Memory B cell (primary cell): ENCODE results near the gene GLIS1.

Source experiments
- ATAC-seq: fragments of 150-1000 bp; cut with Tn5 transposase; 2 replicates; pipeline ENCODE4 v1.10.0; 2021; ENCODE audit warnings: low read depth, mild to moderate bottlenecking, moderate library complexity
- DNase-seq, 2 donors: peaks; one replicate each; pipeline ENCODE4 v3.0.0; 2022; ENCODE audit warnings: low spot score in 2 of 2
- H3K27ac Mint-ChIP-seq: one replicate; pipeline ENCODE4 v1.8.0; 2022; ENCODE audit warnings: mild to moderate bottlenecking, moderate library complexity, mixed read lengths
- H3K27me3 Mint-ChIP-seq: one replicate; pipeline ENCODE4 v1.8.0; 2022; ENCODE audit warnings: mixed read lengths
- H3K36me3 Mint-ChIP-seq: one replicate; pipeline ENCODE4 v1.8.0; 2022; ENCODE audit warnings: mild to moderate bottlenecking, mixed read lengths
- H3K4me1 Mint-ChIP-seq: one replicate; pipeline ENCODE4 v1.8.0; 2022; ENCODE audit warnings: mixed read lengths
- H3K4me3 Mint-ChIP-seq: one replicate; pipeline ENCODE4 v1.8.0; 2022; ENCODE audit warnings: mild to moderate bottlenecking, moderate library complexity, mixed read lengths
- H3K9me3 Mint-ChIP-seq: one replicate; pipeline ENCODE4 v1.8.0; 2022; ENCODE audit warnings: mixed read lengths

Gene GLIS1

GRCh38 chr1:53526451-53527101 is 212.4 kb downstream of the GLIS1 start:
- Mint-ChIP-seq H3K9me3 (no peaks in the 10 kb centered on the region), H3K4me1 (no peaks in the 10 kb centered on the region), H3K27ac (no peak overlapping the region), H3K36me3 (no peaks in the 10 kb centered on the region), H3K4me3 (no peak overlapping the region), H3K27me3 (peaks cover 22% of the 10 kb centered on the region)
- DNase-seq, result no peak
- ATAC-seq, result no peak

- H3K27me3 Mint-ChIP-seq, result peaks cover 26% of the 10 kb centered on the region
- H3K9me3 Mint-ChIP-seq, result no peaks in the 10 kb centered on the region
- no peaks in the 10 kb centered on the region for H3K4me1 Mint-ChIP-seq
- no peak overlapping the region for H3K27ac Mint-ChIP-seq
- no peaks in the 10 kb centered on the region for H3K36me3 Mint-ChIP-seq
- DNase-seq (no peak), ATAC-seq (no peak)
- H3K4me3 Mint-ChIP-seq, result no peak overlapping the region
Observed at GRCh38 chr1:53525595-53525994, 213.4 kb downstream of the GLIS1 start.

- Mint-ChIP-seq H3K27ac (no peak overlapping the region), H3K36me3 (no peaks in the 10 kb centered on the region), H3K4me1 (no peaks in the 10 kb centered on the region), H3K9me3 (no peaks in the 10 kb centered on the region), H3K4me3 (no peak overlapping the region), H3K27me3 (peaks cover 30% of the 10 kb centered on the region)
- DNase-seq (no peak), ATAC-seq (no peak)
Observed at GRCh38 chr1:53524428-53525375, 214.3 kb downstream of the GLIS1 start.

- Mint-ChIP-seq H3K4me1 (no peaks in the 10 kb centered on the region), H3K27me3 (peaks cover 30% of the 10 kb centered on the region), H3K36me3 (no peaks in the 10 kb centered on the region), H3K27ac (no peak overlapping the region), H3K4me3 (no peak overlapping the region), H3K9me3 (no peaks in the 10 kb centered on the region)
- ATAC-seq (no peak), DNase-seq (no peak)
Observed at GRCh38 chr1:53521924-53522552, 216.9 kb downstream of the GLIS1 start.

- Mint-ChIP-seq H3K36me3 (no peaks in the 10 kb centered on the region), H3K4me3 (no peak overlapping the region), H3K9me3 (no peaks in the 10 kb centered on the region), H3K27me3 (peaks cover 19% of the 10 kb centered on the region), H3K27ac (no peak overlapping the region), H3K4me1 (no peaks in the 10 kb centered on the region)
- no peak for ATAC-seq
- no peak for DNase-seq
Observed at GRCh38 chr1:53520481-53520880, 218.5 kb downstream of the GLIS1 start.

- no peak overlapping the region for H3K27ac Mint-ChIP-seq
- no peak for ATAC-seq
Observed at GRCh38 chr1:53519421-53519820, 219.5 kb downstream of the GLIS1 start.

GRCh38 chr1:53518775-53519174 is 220.2 kb downstream of the GLIS1 start:
- peaks cover 12% of the 10 kb centered on the region for H3K27me3 Mint-ChIP-seq
- H3K9me3 Mint-ChIP-seq, result no peaks in the 10 kb centered on the region
- H3K4me3 Mint-ChIP-seq, result no peak overlapping the region
- H3K27ac Mint-ChIP-seq, result no peak overlapping the region
- H3K4me1 Mint-ChIP-seq, result no peaks in the 10 kb centered on the region
- DNase-seq, result no peak
- no peak for ATAC-seq
- no peaks in the 10 kb centered on the region for H3K36me3 Mint-ChIP-seq

More at GRCh38 chr1:53519421-53519820, 219.5 kb downstream of the GLIS1 start:
- DNase-seq, result no peak
- Mint-ChIP-seq H3K36me3 (no peaks in the 10 kb centered on the region), H3K4me1 (no peaks in the 10 kb centered on the region), H3K27me3 (peaks cover 15% of the 10 kb centered on the region), H3K9me3 (no peaks in the 10 kb centered on the region), H3K4me3 (no peak overlapping the region)

GRCh38 chr1:53517821-53518352 is 221.1 kb downstream of the GLIS1 start:
- H3K9me3 Mint-ChIP-seq, result no peaks in the 10 kb centered on the region
- H3K4me3 Mint-ChIP-seq, result no peak overlapping the region
- no peaks in the 10 kb centered on the region for H3K4me1 Mint-ChIP-seq
- no peaks in the 10 kb centered on the region for H3K36me3 Mint-ChIP-seq
- peaks cover 15% of the 10 kb centered on the region for H3K27me3 Mint-ChIP-seq
- H3K27ac Mint-ChIP-seq, result no peak overlapping the region
- no peak for DNase-seq
- no peak for ATAC-seq

GRCh38 chr1:53517109-53517508 is 221.9 kb downstream of the GLIS1 start:
- no peak for ATAC-seq

GRCh38 chr1:53516181-53516580 is 222.8 kb downstream of the GLIS1 start:
- Mint-ChIP-seq H3K4me3 (no peak overlapping the region), H3K4me1 (no peaks in the 10 kb centered on the region), H3K36me3 (no peaks in the 10 kb centered on the region), H3K27me3 (peaks cover 11% of the 10 kb centered on the region), H3K27ac (no peak overlapping the region), H3K9me3 (no peaks in the 10 kb centered on the region)
- DNase-seq (no peak), ATAC-seq (no peak)

More at GRCh38 chr1:53517109-53517508, 221.9 kb downstream of the GLIS1 start:
- Mint-ChIP-seq H3K4me3 (no peak overlapping the region), H3K9me3 (no peaks in the 10 kb centered on the region), H3K36me3 (no peaks in the 10 kb centered on the region), H3K4me1 (no peaks in the 10 kb centered on the region), H3K27ac (no peak overlapping the region), H3K27me3 (peaks cover 15% of the 10 kb centered on the region)
- no peak for DNase-seq

- no peak overlapping the region for H3K27ac Mint-ChIP-seq
- H3K36me3 Mint-ChIP-seq, result no peaks in the 10 kb centered on the region
- H3K9me3 Mint-ChIP-seq, result no peaks in the 10 kb centered on the region
- no peak overlapping the region for H3K4me3 Mint-ChIP-seq
- DNase-seq (no peak), ATAC-seq (no peak)
- H3K27me3 Mint-ChIP-seq, result peaks cover 7% of the 10 kb centered on the region
- H3K4me1 Mint-ChIP-seq, result no peaks in the 10 kb centered on the region
Observed at GRCh38 chr1:53514436-53514835, 224.5 kb downstream of the GLIS1 start.

- H3K9me3 Mint-ChIP-seq, result no peaks in the 10 kb centered on the region
- no peaks in the 10 kb centered on the region for H3K36me3 Mint-ChIP-seq
- ATAC-seq, result no peak
- no peak overlapping the region for H3K4me3 Mint-ChIP-seq
- H3K27me3 Mint-ChIP-seq, result peaks cover 7% of the 10 kb centered on the region
- H3K4me1 Mint-ChIP-seq, result no peaks in the 10 kb centered on the region
- no peak overlapping the region for H3K27ac Mint-ChIP-seq
- no peak for DNase-seq
Observed at GRCh38 chr1:53513846-53514245, 225.1 kb downstream of the GLIS1 start.

- H3K4me3 Mint-ChIP-seq, result no peak overlapping the region
- no peak overlapping the region for H3K27ac Mint-ChIP-seq
- H3K27me3 Mint-ChIP-seq, result peaks cover 7% of the 10 kb centered on the region
- no peaks in the 10 kb centered on the region for H3K4me1 Mint-ChIP-seq
- H3K36me3 Mint-ChIP-seq, result no peaks in the 10 kb centered on the region
- DNase-seq, result no peak
- ATAC-seq, result no peak
- no peaks in the 10 kb centered on the region for H3K9me3 Mint-ChIP-seq
Observed at GRCh38 chr1:53512807-53513755, 225.9 kb downstream of the GLIS1 start.
